NCI-H510A treated with DMSO at 0.1 percent for 48 hours (cell line): ENCODE measurements around the gene WIPF3.
A peak's percentile ranks its signal among the peaks of the same experiment; 100 is the strongest.
"Not testable (repeated sequence)": the region's sequence is repeated elsewhere in the genome, so short reads cannot be mapped to it uniquely, and the experiment has no call there.

Source experiments
- DNase-seq: peaks from one replicate; lab custom pipeline; 2025; lab: John Stamatoyannopoulos, UW

Gene WIPF3

DNA sequence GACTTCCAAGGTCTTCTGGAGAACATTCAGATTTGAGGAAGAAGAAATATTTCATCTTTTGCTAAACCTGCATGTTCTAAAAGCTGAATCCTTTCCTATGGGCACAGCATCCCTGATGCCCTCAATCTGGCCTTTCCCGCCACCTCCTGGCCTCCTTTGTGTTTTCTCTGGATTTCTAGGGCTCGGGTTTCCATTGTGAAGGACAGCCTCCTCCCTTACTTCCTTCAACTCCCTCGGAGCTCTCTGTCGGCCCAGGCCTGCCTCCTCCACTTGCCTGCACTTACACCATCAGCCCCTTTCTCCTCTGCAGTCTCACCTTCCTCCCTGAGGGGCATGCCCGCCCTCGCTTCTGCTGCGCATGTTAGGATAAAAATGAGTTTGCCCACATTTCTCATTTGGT is 75.4 kb downstream of the WIPF3 start:
- peak; percentile 38 for DNase-seq

DNA sequence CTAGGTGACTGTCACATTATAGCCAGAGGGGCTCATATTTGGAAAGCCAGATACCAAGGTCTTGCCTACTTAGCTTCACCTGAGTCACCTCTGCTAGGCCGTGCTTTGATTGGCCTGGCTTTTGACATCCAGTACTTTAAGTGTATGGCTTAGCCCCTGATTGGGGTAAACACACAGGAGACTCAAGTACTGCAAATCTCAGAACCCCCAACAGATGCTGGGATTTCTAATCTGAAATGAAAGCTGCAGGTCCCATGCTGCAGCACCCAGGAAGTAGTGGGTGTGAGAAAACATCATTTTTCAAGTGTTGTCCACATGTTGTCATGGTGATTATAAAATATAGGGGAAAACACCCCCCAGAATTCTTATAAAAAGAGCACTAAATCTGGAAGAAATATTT is 76.2 kb downstream of the WIPF3 start:
- no peak for DNase-seq

GRCh38 chr7:29883462-29884398 is 77.4 kb downstream of the WIPF3 start:
- peak; percentile 58 for DNase-seq

- peak; percentile 56 for DNase-seq
These were observed 78.3 kb downstream of the WIPF3 start for GRCh38 chr7:29884399-29885272.

DNA sequence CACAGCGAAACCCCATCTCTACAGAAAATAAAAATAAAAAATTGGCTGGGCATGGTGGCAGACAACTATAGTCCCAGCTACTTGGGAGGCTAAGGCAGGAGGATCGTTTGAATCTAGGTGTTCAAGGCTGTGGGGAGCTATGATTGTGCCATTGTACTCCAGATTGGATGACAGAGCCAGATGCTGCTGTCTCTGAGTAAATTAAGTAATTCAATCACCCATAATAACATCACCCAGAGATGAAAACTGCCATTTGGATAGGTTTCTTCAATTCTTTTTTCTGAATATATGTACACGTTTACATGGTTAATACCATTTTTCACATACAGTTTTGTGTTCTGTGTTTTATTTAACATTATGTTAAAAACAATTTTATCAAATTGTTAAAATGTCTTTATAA is 79.3 kb downstream of the WIPF3 start:
- DNase-seq, result no peak

GRCh38 chr7:29886827-29887226 is 80.5 kb downstream of the WIPF3 start:
- DNase-seq, result no peak

DNA sequence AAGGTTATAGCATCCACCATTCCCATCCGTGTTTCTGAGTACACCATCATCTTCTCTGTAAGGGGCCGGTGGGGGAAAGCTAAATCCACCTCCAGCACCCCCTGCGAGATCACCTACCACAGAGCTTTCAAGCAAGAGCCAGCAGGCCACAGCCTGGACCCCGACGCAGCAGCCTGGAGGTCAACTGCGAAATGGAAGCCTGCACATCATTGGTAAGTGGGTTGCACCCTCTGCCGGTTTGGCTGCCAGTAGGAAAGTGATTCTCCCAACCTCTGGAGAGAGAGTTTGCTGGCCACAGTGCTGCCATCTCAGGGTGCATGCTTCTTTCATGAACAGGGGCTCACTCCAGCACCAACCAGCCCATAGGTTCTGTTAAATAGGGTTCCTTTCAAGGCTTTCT is 81.7 kb downstream of the WIPF3 start:
- no peak for DNase-seq

DNA sequence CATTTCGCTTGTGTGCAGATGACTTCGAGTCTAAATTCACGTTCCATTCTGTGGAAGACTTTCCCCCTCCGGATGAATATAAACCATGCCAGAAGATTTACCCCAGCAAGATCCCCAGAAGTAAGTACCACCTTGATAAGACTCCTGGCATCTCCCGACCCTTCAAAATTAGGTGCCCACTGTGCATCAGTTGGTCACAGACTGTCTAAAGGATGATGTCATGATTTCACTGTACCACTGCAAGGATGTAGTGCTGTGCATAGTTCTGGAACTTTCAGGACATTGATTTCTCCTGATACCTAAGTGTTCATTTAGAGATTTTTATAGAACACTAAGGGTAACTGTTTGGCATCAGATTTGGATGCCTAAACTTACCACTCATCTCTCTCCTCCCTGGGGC is 83.0 kb downstream of the WIPF3 start:
- DNase-seq, result no peak

- DNase-seq, result no peak
These were observed 83.9 kb downstream of the WIPF3 start for GRCh38 chr7:29890251-29890650.

DNA sequence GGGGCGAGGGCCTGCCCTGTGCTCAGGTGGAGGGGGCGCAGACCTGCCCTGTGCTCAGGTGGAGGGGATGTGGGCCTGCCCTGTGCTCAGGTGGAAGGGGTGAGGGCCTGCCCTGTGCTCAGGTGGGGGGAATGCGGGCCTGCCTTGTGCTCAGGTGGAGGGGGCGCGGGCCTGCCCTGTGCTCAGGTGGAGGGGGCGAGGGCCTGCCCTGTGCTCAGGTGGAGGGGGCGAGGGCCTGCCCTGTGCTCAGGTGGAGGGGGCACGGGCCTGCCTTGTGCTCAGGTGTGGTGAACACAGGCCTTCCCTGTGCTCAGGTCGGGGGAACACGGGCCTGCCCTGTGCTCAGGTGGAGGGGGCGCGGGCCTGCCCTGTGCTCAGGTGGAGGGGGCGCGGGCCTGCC is 84.5 kb downstream of the WIPF3 start:
- not testable (repeated sequence) for DNase-seq

DNA sequence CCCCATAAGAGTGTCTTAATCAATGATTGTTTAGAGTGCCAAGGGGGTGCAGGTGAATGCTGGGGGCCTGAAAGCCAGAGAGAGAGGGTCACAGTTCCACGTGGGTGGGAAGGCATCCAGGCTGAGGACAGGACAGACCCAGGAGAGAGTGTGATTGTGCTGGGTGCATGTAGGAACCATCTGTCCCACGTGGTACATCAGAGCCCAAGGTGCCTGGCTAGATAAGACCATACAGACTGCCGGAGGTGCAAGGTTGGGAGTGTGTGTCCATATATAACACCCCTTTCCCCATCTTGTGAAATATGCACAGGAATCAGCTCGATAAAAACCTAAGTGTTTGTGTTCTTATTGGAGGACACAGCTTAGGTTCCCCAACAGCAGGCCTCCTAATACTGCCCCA is 85.5 kb downstream of the WIPF3 start:
- DNase-seq, result no peak

DNA sequence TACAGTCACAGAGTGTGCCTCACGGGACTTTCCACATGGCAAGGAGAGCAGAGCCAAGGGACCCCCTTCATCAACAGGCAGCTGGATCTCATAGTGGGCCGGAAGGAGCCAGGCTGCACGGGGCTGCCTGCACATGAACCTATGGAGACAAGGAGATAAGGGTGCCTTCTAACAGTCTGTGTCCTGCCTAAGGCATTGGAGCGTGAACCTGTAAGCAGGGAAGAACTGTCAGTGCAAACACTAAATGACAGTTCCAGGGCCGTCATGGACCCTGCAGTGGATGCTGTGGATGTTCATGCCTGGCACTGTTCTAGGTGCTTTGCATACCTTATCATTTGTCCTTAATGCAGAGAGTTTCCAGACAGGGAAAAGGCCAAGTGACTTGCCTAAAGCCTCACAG is 85.9 kb downstream of the WIPF3 start:
- no peak for DNase-seq

DNA sequence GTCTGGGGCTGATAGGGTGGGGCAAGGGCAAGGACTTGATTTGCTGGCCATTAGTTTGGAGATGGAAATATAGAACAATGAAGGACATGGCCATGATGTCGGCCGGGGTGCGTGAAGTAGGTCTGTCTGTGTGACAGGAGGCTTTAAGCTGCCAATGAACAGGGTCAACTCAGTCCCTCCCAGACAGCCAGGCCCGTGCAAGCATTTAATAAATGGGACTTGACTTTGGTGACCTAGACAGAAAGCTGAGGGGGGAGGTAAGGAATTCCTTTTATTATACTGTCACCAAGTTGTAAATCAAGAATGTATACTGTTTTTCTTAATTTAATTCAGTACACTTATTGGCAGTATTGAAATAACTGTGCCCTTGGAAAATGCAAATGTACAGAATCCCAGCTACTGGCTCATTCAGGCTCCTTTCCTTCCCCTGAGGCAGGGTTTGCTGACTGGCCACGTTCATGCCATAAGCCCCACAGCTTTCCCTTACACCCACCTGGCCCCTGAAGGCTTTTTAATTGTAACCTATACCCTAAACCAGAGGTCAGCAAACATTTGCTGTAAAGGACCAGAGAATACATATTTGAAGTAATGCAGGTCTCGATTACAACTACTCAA is 87.2 kb downstream of the WIPF3 start:
- DNase-seq, result no peak

DNA sequence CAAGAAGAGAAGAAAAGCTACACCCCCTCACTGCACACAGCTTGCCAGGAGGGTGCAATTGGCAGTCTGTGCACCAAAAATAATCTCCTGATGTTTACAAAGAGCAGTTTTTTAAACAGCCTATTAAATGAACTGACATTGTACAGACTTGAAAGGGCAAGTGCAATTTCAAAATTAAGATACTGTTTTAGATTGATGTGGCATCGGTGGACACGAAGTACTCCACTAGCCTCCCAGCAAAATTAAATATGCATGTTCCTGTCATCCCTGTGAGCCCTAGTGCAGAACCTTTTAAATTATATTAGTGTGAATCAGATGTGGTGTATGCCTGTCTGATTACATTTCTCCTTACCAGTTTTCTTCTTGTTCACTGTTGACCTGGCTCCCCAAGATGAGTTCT is 87.9 kb downstream of the WIPF3 start:
- DNase-seq, result no peak

- no peak for DNase-seq
These were observed 89.3 kb downstream of the WIPF3 start for GRCh38 chr7:29895559-29895958.

- DNase-seq, result no peak
These were observed 90.5 kb downstream of the WIPF3 start for GRCh38 chr7:29896685-29897411.

- no peak for DNase-seq
These were observed 92.0 kb downstream of the WIPF3 start for GRCh38 chr7:29898301-29898700.

- no peak for DNase-seq
These were observed 94.4 kb downstream of the WIPF3 start for GRCh38 chr7:29900745-29901144.

DNA sequence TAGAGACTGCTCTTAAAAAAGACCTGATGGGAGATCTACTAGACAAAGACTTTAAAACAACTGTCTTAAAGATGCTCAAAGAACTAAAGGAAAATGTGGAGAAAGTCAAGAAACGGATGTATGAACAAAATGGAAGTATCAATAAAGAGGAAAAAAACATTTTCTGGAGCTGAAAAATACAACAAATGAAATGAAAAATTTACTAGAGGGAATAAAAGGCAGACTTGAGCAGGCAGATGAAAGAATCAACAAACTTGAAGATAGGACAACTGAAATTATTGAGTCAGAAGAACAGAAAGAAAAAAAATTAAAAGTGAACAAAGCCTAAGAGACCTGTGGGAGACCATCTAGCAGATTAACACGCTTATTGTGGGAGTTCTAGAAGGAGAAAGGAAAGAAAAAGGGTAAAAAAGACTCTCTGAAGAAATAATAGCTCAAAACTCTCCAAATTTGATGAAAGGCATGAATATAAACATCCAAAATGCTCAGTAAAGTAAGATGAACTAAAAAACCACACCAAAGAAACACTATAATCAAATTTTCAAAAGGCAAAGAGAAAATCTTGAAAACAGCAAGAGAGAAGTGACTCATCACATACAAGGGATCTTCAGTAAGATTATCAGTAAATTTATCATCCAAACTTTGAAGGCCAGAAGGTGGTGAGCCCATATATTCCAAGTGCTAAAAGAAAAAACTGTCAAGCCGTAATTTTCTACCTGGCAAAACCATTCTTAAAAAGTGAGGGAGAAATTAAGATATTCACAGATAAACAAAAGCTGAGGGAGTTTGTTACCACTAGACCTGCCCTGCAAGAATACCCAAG is 100.1 kb downstream of the WIPF3 start:
- DNase-seq, result no peak

DNA sequence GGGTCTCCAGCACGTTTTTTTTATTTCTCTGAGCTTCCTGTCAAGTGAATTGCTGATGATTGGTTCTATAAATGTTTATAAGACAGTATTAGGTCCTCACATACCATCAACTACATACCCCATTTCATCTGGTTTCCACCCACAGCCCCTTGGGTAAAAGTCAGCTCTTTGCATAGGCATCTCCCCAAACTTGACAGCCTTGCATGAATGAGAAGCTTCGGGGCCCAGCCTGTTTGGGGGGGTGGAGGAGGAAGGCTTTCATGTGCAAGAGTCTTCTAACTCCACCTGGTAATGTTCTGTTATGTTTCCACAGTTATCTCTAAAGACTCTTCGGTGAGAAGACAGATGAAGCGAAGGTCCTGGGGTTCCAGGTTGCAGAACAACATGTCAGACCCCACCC is 107.9 kb downstream of the WIPF3 start:
- no peak for DNase-seq
